GM23338 (cell line): ENCODE results near the gene GYPC. TPM values are rescaled to one million over a fixed set of nuclear protein-coding genes. Genes with fewer than 3 reads are reported as not detected.

ENCODE experiments used
- ATAC-seq: fragments of 200-7000 bp; cut with Tn5 transposase; 3 replicates; pipeline ENCODE4 v1.9.1; 2020
- DNase-seq: peaks from one replicate; pipeline ENCODE4 v3.0.0-alpha.2; 2015; ENCODE audit warnings: low spot score
- H2AFZ ChIP-seq: fragments of 200-600 bp; sonication (generic); 2 replicates; pipeline ENCODE4 v1.8.0; 2016; ENCODE audit warnings: antibody characterized with exemption, mild to moderate bottlenecking, moderate library complexity
- H3F3A ChIP-seq: fragments of 200-600 bp; sonication (generic); replicated peaks from 2 replicates; pipeline ENCODE4 v1.8.0; 2017; ENCODE audit warnings: antibody characterized with exemption, mixed run types, low read depth
- H3K27ac ChIP-seq: fragments of 200-600 bp; sonication (generic); 2 replicates; pipeline ENCODE4 v1.6.1; 2016; ENCODE audit warnings: low read depth
- H3K27me3 ChIP-seq: fragments of 200-600 bp; sonication (generic); 2 replicates; pipeline ENCODE4 v1.8.0; 2016; ENCODE audit warnings: mild to moderate bottlenecking, mixed run types, moderate library complexity; ENCODE audit not compliant: insufficient read depth
- H3K36me3 ChIP-seq: fragments of 200-600 bp; sonication (generic); 2 replicates; pipeline ENCODE4 v1.8.0; 2016; ENCODE audit warnings: mild to moderate bottlenecking; ENCODE audit not compliant: insufficient read depth
- H3K4me1 ChIP-seq: fragments of 200-600 bp; sonication (generic); 2 replicates; pipeline ENCODE4 v1.8.0; 2016; ENCODE audit warnings: mild to moderate bottlenecking, moderate library complexity; ENCODE audit not compliant: insufficient read depth
- H3K4me2 ChIP-seq: fragments of 200-600 bp; sonication (generic); 2 replicates; pipeline ENCODE4 v1.7.1; 2017; ENCODE audit warnings: mixed run types
- H3K4me3 ChIP-seq: fragments of 200-600 bp; sonication (generic); 2 replicates; pipeline ENCODE4 v1.6.1; 2016; ENCODE audit warnings: mixed run types
- H3K79me2 ChIP-seq: fragments of 200-600 bp; sonication (generic); replicated peaks from 2 replicates; pipeline ENCODE4 v1.8.0; 2017; ENCODE audit warnings: mild to moderate bottlenecking; ENCODE audit not compliant: insufficient read depth
- H3K9me2 ChIP-seq: fragments of 200-600 bp; sonication (generic); 2 replicates; pipeline ENCODE4 v1.8.0; 2017; ENCODE audit not compliant: insufficient read depth
- H4K20me1 ChIP-seq: fragments of 200-600 bp; sonication (generic); replicated peaks from 2 replicates; pipeline ENCODE4 v1.8.0; 2017; ENCODE audit warnings: mild to moderate bottlenecking; ENCODE audit not compliant: insufficient read depth
- H3K27ac Mint-ChIP-seq: 2 replicates; pipeline ENCODE4 v1.8.0; 2020; ENCODE audit warnings: inconsistent platforms, mild to moderate bottlenecking, moderate library complexity, mixed read lengths
- H3K27me3 Mint-ChIP-seq: 3 replicates; pipeline ENCODE4 v1.8.0; 2022; ENCODE audit warnings: low read depth, mild to moderate bottlenecking, moderate library complexity, mixed read lengths, inconsistent platforms; ENCODE audit not compliant: insufficient read depth, poor library complexity
- H3K36me3 Mint-ChIP-seq: 3 replicates; pipeline ENCODE4 v1.8.0; 2021; ENCODE audit warnings: low read depth, mild to moderate bottlenecking, inconsistent platforms, moderate library complexity, mixed read lengths
- H3K4me1 Mint-ChIP-seq: 3 replicates; pipeline ENCODE4 v1.8.0; 2020; ENCODE audit warnings: mild to moderate bottlenecking, inconsistent platforms, mixed read lengths
- H3K4me3 Mint-ChIP-seq: 3 replicates; pipeline ENCODE4 v1.8.0; 2021; ENCODE audit warnings: moderate library complexity, mild to moderate bottlenecking, inconsistent platforms, mixed read lengths
- H3K9me3 Mint-ChIP-seq: 3 replicates; pipeline ENCODE4 v1.8.0; 2020; ENCODE audit warnings: moderate library complexity, mild to moderate bottlenecking, inconsistent platforms, mixed read lengths
- CREB1 ChIP-seq: fragments of 250-450 bp; sonication (Bioruptor Pico); IDR thresholded peaks from 2 replicates; pipeline ENCODE4 v1.5.0; 2020; ENCODE audit warnings: low read depth, mild to moderate bottlenecking, moderate library complexity
- ETS1 ChIP-seq: IDR thresholded peaks from 2 replicates; pipeline ENCODE4 v1.6.1; 2016; ENCODE audit warnings: antibody characterized with exemption
- EZH2phosphoT487 ChIP-seq: fragments of 200-600 bp; sonication (generic); IDR thresholded peaks from one replicate; pipeline ENCODE4 v1.8.1; 2018; ENCODE audit warnings: antibody characterized with exemption; ENCODE audit not compliant: unreplicated experiment
- JUNB ChIP-seq: IDR thresholded peaks from one replicate; pipeline ENCODE4 v1.6.1; 2016; ENCODE audit warnings: antibody characterized with exemption; ENCODE audit not compliant: unreplicated experiment
- NANOG ChIP-seq: IDR thresholded peaks from 2 replicates; pipeline ENCODE4 v1.6.1; 2016; ENCODE audit warnings: antibody characterized with exemption, borderline replicate concordance
- POLR2AphosphoS5 ChIP-seq: IDR thresholded peaks from 2 replicates; pipeline ENCODE4 v1.6.1; 2016; ENCODE audit warnings: antibody characterized with exemption, low read depth
- STAT1 ChIP-seq: IDR thresholded peaks from one replicate; pipeline ENCODE4 v1.6.1; 2016; ENCODE audit warnings: antibody characterized with exemption; ENCODE audit not compliant: unreplicated experiment
- ZNF114 ChIP-seq: fragments of 250-450 bp; sonication (Bioruptor Pico); IDR thresholded peaks from 2 replicates; pipeline ENCODE4 v1.5.0; 2020; ENCODE audit warnings: mild to moderate bottlenecking, moderate library complexity
- ZNF331 ChIP-seq: fragments of 250-450 bp; sonication (Bioruptor Pico); IDR thresholded peaks from 2 replicates; pipeline ENCODE4 v1.5.0; 2020; ENCODE audit warnings: low read depth, mild to moderate bottlenecking, moderate library complexity
- ZNF462 ChIP-seq: fragments of 250-450 bp; sonication (Bioruptor Pico); IDR thresholded peaks from 2 replicates; pipeline ENCODE4 v1.5.0; 2020; ENCODE audit warnings: mild to moderate bottlenecking, moderate library complexity
- polyA plus RNA-seq: library from polyadenylated mRNA; unstranded; fragments of >200 nt; fragmentation: Nextera tagmentation; extraction: Ambion mirVana; gene quantifications from 2 replicates; pipeline ENCODE4 v1.2.1, GENCODE V29; 2016
- total RNA-seq: library from RNA; depleted of rRNA; stranded (reverse); fragments of >200 nt; shearing (Covaris generic); gene quantifications from 2 replicates; pipeline ENCODE4 v1.2.3, GENCODE V29; 2014

The GYPC gene
- total and polyA plus RNA-seq, 2 experiments from 2014 or later, result 19.6 to 29.7 TPM

DNA sequence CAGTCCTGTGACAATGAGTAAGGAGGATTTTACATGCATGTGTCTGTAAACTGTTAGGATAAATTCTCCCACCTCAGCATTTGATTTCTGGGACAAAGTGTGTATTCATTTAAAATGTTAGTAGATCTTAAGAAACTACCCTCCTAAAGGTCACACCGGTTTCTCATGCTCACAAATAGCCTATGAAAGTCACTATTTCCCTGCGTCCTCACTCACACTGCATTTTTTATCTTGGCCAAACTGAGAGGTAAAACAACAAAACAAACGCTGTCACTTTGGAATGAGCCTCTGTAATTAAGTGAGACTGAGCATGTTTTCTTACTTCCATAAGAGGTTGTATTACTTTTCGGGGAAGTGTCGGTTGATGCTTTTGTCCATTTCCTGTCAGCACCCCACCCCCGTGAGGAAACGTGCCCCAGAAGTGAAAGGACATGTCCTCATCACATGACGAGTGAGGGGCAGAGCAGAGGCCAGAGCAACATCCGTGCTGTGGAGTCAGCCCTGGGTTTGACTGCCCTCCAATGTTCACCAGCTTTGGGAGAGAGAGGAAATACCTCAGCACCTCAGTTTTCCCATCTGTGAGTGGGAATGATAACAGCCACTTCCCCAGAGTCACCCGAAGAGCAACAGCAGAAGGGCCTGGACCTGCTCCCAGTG is 3.1 kb downstream of the GYPC start:
- Histone ChIP-seq H3K36me3 (no peaks in the 10 kb centered on the region), H3K9me2 (no peaks in the 10 kb centered on the region), H3K4me2 (peak overlapping the region; percentile 96; the same call in 1 of the 2 replicates), H3K4me3 (no peak overlapping the region), H3K27me3 (peaks cover 7% of the 10 kb centered on the region; the same call in 1 of the 2 replicates), H3K27ac (no peak overlapping the region), H3F3A (peaks cover 15% of the 10 kb centered on the region), H4K20me1 (no peaks in the 10 kb centered on the region), H2AFZ (no peak overlapping the region), H3K4me1 (peaks cover 36% of the 10 kb centered on the region), H3K79me2 (peaks cover 21% of the 10 kb centered on the region)
- Mint-ChIP-seq H3K4me1 (peaks cover 38% of the 10 kb centered on the region), H3K27ac (peak overlapping the region; percentile 59), H3K9me3 (no peaks in the 10 kb centered on the region; the same call in 2 of the 3 replicates), H3K4me3 (0 out of 3 replicates have a peak overlapping the region, but pooled peaks have one; percentile 6), H3K36me3 (peaks cover 4% of the 10 kb centered on the region; the same call in 1 of the 3 replicates), H3K27me3 (peaks cover 21% of the 10 kb centered on the region)
- DNase-seq, result no peak
- no peak for TF ChIP-seq ZNF331
- no peak for TF ChIP-seq EZH2phosphoT487
- no peak for TF ChIP-seq ZNF114
- no peak for TF ChIP-seq POLR2AphosphoS5
- TF ChIP-seq STAT1, result no peak
- TF ChIP-seq JUNB, result no peak
- no peak for TF ChIP-seq ETS1
- no peak for TF ChIP-seq CREB1 (CRISPR knock-in tag)
- TF ChIP-seq NANOG, result no peak
- ATAC-seq, result no peak

DNA sequence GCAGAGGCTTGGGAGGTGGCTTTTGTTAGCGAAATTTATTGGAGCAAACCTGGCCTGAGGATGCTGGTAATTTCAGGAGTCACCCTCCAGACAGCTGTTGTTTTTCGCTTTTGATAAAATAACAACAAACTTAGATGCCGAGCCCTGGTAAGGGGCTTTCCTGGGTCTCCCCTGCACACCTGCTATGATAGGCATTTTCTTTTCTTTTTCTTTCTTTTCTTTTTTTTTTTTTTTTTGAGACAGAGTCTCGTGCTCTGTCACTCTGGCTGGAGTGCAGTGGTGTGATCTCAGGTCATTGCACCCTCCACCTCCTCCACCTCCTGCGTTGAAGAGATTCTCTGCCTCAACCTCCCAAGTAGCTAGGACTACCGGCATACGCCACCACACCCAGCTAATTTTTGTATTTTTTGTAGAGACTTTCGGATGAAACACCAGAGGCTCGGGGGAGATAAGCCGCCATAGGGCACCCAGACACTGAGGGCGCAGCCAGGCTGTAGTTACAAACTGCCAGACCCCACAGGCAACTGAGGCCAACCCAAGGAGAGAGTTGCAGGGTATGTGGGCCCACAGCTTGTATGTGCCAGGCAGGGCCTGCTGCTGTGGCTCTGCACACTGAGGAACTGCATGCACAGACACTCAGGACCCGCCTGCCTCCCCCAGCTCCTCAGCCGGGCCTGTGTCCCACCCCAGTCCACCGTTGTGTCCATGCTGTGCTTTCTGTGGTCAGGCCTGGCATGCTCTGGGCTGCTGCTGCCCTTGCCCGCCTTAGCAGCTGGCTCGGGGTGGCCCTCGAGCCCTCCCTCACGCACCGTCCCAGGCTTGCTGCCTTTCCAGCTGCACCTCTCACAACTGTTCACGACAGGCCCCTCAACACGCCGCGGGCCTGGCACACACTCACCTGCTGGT is 3.9 kb downstream of the GYPC start:
- Histone ChIP-seq H3K27me3 (peaks cover 6% of the 10 kb centered on the region; the same call in 1 of the 2 replicates), H3K36me3 (no peaks in the 10 kb centered on the region), H4K20me1 (no peaks in the 10 kb centered on the region), H3K4me3 (no peak overlapping the region), H3K79me2 (peaks cover 21% of the 10 kb centered on the region), H3K27ac (no peak overlapping the region), H3F3A (peaks cover 15% of the 10 kb centered on the region), H2AFZ (no peak overlapping the region), H3K9me2 (no peaks in the 10 kb centered on the region), H3K4me1 (peaks cover 36% of the 10 kb centered on the region), H3K4me2 (no peak overlapping the region)
- Mint-ChIP-seq H3K4me1 (peaks cover 37% of the 10 kb centered on the region), H3K27ac (peak overlapping the region; percentile 52; the same call in 1 of the 2 replicates), H3K4me3 (no peak overlapping the region), H3K9me3 (no peaks in the 10 kb centered on the region; the same call in 2 of the 3 replicates), H3K36me3 (peaks cover 4% of the 10 kb centered on the region; the same call in 1 of the 3 replicates), H3K27me3 (peaks cover 15% of the 10 kb centered on the region)
- ATAC-seq (no peak), DNase-seq (no peak)
- TF ChIP-seq NANOG, result no peak
- TF ChIP-seq STAT1, result no peak
- no peak for TF ChIP-seq ZNF462
- TF ChIP-seq CREB1 (CRISPR knock-in tag), result no peak
- no peak for TF ChIP-seq POLR2AphosphoS5
- no peak for TF ChIP-seq JUNB
- TF ChIP-seq EZH2phosphoT487, result no peak
- TF ChIP-seq ZNF114, result no peak
- no peak for TF ChIP-seq ETS1
